ENCODE measurements around the gene TESK1.
A peak's percentile ranks its signal among the peaks of the same experiment; 100 is the strongest.

The TESK1 gene

GRCh38 chr9:35599763-35600604 is 5.1 kb upstream of the TESK1 start:
- TF ChIP-seq CTCF (IDR thresholded peaks at IDR 0.05) = no peak
- H3K9me3 ChIP-seq (ENCODE audit: control insufficient read depth, low read length) = no peaks in the 10 kb centered on the region
- no peak overlapping the region for H3K4me3 ChIP-seq (ENCODE audit: low read depth, low read length)
- no peaks in the 10 kb centered on the region for H3K27me3 ChIP-seq (ENCODE audit: control insufficient read depth, insufficient read depth, low read length)
- no peaks in the 10 kb centered on the region for H3K36me3 ChIP-seq (ENCODE audit: control insufficient read depth, insufficient read depth, low read length)
- no peak overlapping the region for H3K4me2 ChIP-seq (ENCODE audit: low read length)
- H3K79me2 ChIP-seq = no peaks in the 10 kb centered on the region
- H2AFZ ChIP-seq = no peak overlapping the region
- no peak overlapping the region for H3K9ac ChIP-seq
- H3K4me1 ChIP-seq = no peaks in the 10 kb centered on the region
- H3K27ac ChIP-seq = no peak overlapping the region

- H3K4me1 ChIP-seq = no peaks in the 10 kb centered on the region
- H2AFZ ChIP-seq = peak overlapping the region; percentile 88
- no peak overlapping the region for H3K9ac ChIP-seq
- H3K4me2 ChIP-seq (ENCODE audit: low read length) = peak overlapping the region; percentile 73
- H3K36me3 ChIP-seq (ENCODE audit: control insufficient read depth, insufficient read depth, low read length) = no peaks in the 10 kb centered on the region
- peak overlapping the region; percentile 93 for H3K4me3 ChIP-seq (ENCODE audit: low read depth, low read length)
- H3K9me3 ChIP-seq (ENCODE audit: control insufficient read depth, low read length) = no peaks in the 10 kb centered on the region
- H3K27ac ChIP-seq = peak overlapping the region; percentile 83
- no peak for TF ChIP-seq CTCF (IDR thresholded peaks at IDR 0.05)
- H3K79me2 ChIP-seq = no peaks in the 10 kb centered on the region
- H3K27me3 ChIP-seq (ENCODE audit: control insufficient read depth, insufficient read depth, low read length) = no peaks in the 10 kb centered on the region
Measured at GRCh38 chr9:35603506-35603985, 1.5 kb upstream of the TESK1 start.

- H3K36me3 ChIP-seq (ENCODE audit: control insufficient read depth, insufficient read depth, low read length) = no peaks in the 10 kb centered on the region
- peak overlapping the region; percentile 85 for H3K27ac ChIP-seq
- H3K4me1 ChIP-seq = no peaks in the 10 kb centered on the region
- no peaks in the 10 kb centered on the region for H3K9me3 ChIP-seq (ENCODE audit: control insufficient read depth, low read length)
- TF ChIP-seq CTCF (IDR thresholded peaks at IDR 0.05) = peak; percentile 85
- H3K4me3 ChIP-seq (ENCODE audit: low read depth, low read length) = peak overlapping the region; percentile 93
- H3K4me2 ChIP-seq (ENCODE audit: low read length) = peak overlapping the region; percentile 99
- H3K27me3 ChIP-seq (ENCODE audit: control insufficient read depth, insufficient read depth, low read length) = no peaks in the 10 kb centered on the region
- H2AFZ ChIP-seq = peak overlapping the region; percentile 88
- no peak overlapping the region for H3K9ac ChIP-seq
- no peaks in the 10 kb centered on the region for H3K79me2 ChIP-seq
Measured at GRCh38 chr9:35603986-35604577, 980 bp upstream of the TESK1 start.

- no peaks in the 10 kb centered on the region for H3K27me3 ChIP-seq (ENCODE audit: control insufficient read depth, insufficient read depth, low read length)
- TF ChIP-seq CTCF (IDR thresholded peaks at IDR 0.05) = no peak
- peak overlapping the region; percentile 89 for H3K4me2 ChIP-seq (ENCODE audit: low read length)
- H3K27ac ChIP-seq = no peak overlapping the region
- H3K4me1 ChIP-seq = peaks cover 2% of the 10 kb centered on the region
- H3K36me3 ChIP-seq (ENCODE audit: control insufficient read depth, insufficient read depth, low read length) = no peaks in the 10 kb centered on the region
- no peaks in the 10 kb centered on the region for H3K9me3 ChIP-seq (ENCODE audit: control insufficient read depth, low read length)
- no peak overlapping the region for H3K9ac ChIP-seq
- no peaks in the 10 kb centered on the region for H3K79me2 ChIP-seq
- no peak overlapping the region for H2AFZ ChIP-seq
- H3K4me3 ChIP-seq (ENCODE audit: low read depth, low read length) = peak overlapping the region; percentile 74
Measured at GRCh38 chr9:35605351-35606137, 482 bp downstream of the TESK1 start.

All from parathyroid adenoma (tissue), 2 donors.